Mesothelial cell of epicardium (in vitro differentiated cells): ENCODE results near the gene HSH2D. TPM values are rescaled to one million over a fixed set of nuclear protein-coding genes. Genes with fewer than 3 reads are reported as not detected.

Experiments used
- DNase-seq, 2 experiments: peaks; one replicate each; pipeline ENCODE4 v3.0.0; 2021; ENCODE audit warnings: low spot score in 2 of 2; ENCODE audit not compliant: unreplicated experiment in 2 of 2
- H3K27ac Mint-ChIP-seq: 2 replicates; pipeline ENCODE4 v1.8.0; 2021; ENCODE audit warnings: mixed read lengths
- H3K27me3 Mint-ChIP-seq: 2 replicates; pipeline ENCODE4 v1.8.0; 2021; ENCODE audit warnings: low read depth, mixed read lengths
- H3K36me3 Mint-ChIP-seq: 2 replicates; pipeline ENCODE4 v1.8.0; 2021; ENCODE audit warnings: mixed read lengths
- H3K4me1 Mint-ChIP-seq: 2 replicates; pipeline ENCODE4 v1.8.0; 2021; ENCODE audit warnings: mixed read lengths
- H3K4me3 Mint-ChIP-seq: 2 replicates; pipeline ENCODE4 v1.8.0; 2021; ENCODE audit warnings: mild to moderate bottlenecking, moderate library complexity, mixed read lengths
- H3K9me3 Mint-ChIP-seq: 2 replicates; pipeline ENCODE4 v1.8.0; 2021; ENCODE audit warnings: mixed read lengths
- total RNA-seq: library from RNA; stranded (reverse); gene quantifications from 3 replicates; pipeline ENCODE4 v1.2.1, GENCODE V29; 2021
- TF ChIP-seq, protein P1 (sequence below): fragments of 200-600 bp; sonication (generic); IDR thresholded peaks from one replicate; pipeline ENCODE4 v1.5.0; 2021; ENCODE audit warnings: antibody characterized with exemption; ENCODE audit not compliant: unreplicated experiment

The HSH2D gene
- total RNA-seq, 1 donor from 2014 or later: 0.38 TPM

GRCh38 chr19:16207490-16208025 lies 64.1 kb downstream of the HSH2D start:
- Mint-ChIP-seq H3K4me1 (no peaks in the 10 kb centered on the region), H3K27me3 (no peaks in the 10 kb centered on the region), H3K36me3 (peaks cover 39% of the 10 kb centered on the region), H3K27ac (no peak overlapping the region), H3K4me3 (no peak overlapping the region), H3K9me3 (no peaks in the 10 kb centered on the region)
- DNase-seq: no peak
- TF ChIP-seq, protein P1, sequence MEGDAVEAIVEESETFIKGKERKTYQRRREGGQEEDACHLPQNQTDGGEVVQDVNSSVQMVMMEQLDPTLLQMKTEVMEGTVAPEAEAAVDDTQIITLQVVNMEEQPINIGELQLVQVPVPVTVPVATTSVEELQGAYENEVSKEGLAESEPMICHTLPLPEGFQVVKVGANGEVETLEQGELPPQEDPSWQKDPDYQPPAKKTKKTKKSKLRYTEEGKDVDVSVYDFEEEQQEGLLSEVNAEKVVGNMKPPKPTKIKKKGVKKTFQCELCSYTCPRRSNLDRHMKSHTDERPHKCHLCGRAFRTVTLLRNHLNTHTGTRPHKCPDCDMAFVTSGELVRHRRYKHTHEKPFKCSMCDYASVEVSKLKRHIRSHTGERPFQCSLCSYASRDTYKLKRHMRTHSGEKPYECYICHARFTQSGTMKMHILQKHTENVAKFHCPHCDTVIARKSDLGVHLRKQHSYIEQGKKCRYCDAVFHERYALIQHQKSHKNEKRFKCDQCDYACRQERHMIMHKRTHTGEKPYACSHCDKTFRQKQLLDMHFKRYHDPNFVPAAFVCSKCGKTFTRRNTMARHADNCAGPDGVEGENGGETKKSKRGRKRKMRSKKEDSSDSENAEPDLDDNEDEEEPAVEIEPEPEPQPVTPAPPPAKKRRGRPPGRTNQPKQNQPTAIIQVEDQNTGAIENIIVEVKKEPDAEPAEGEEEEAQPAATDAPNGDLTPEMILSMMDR: no peak

Other genes with a start within 250 kb of the HSH2D start
- gene CYP4F2, start 245.6 kb upstream of the HSH2D start, total RNA-seq: not detected in 3 replicates
- not detected in 3 replicates for gene CYP4F11, start 209.2 kb upstream of the HSH2D start, total RNA-seq
- gene OR10H4, start 194.7 kb upstream of the HSH2D start, total RNA-seq: not detected in 3 replicates
- 561 to 582 TPM (median 564 TPM) in 3 replicates for gene TPM4, start 67.2 kb upstream of the HSH2D start, total RNA-seq
- 65.6 to 70.3 TPM (median 69.4 TPM) in 3 replicates for gene RAB8A, start 31.8 kb upstream of the HSH2D start, total RNA-seq
- gene CIB3, start 29.8 kb downstream of the HSH2D start, total RNA-seq: not detected in 3 replicates
- 88.1 to 90.3 TPM (median 88.9 TPM) in 3 replicates for gene FAM32A, start 41.7 kb downstream of the HSH2D start, total RNA-seq
- gene AP1M1, start 54.2 kb downstream of the HSH2D start, total RNA-seq: 48.4 to 53.9 TPM (median 49.4 TPM) in 3 replicates
- 10.9 to 12.8 TPM (median 12.3 TPM) in 3 replicates for gene KLF2, start 181.1 kb downstream of the HSH2D start, total RNA-seq